HepG2 (cell line): Measurements from ENCODE around the gene TSPAN9. TPM values are rescaled to one million over a fixed set of nuclear protein-coding genes. Genes with fewer than 3 reads are reported as not detected.
A peak's percentile ranks its signal among the peaks of the same experiment; 100 is the strongest.

Experiments used
- CBX2 ChIP-seq, 2 experiments: fragments of 200-600 bp in 1 of 2; sonication (generic); formaldehyde crosslinking in 1 of 2; IDR thresholded peaks; 2 replicates each; pipeline versions ENCODE4 v1.7.0 to v1.8.1; 2018 to 2022; ENCODE audit warnings: low read depth in 2 of 2, low read length in 1 of 2, mild to moderate bottlenecking in 1 of 2, missing genetic modification reagents in 1 of 2
- ELF3 ChIP-seq: IDR thresholded peaks from 2 replicates; pipeline ENCODE4 v1.6.1; 2016; ENCODE audit warnings: missing genetic modification reagents, missing compliant biosample characterization
- FOXC1 ChIP-seq: sonication (generic); formaldehyde crosslinking; IDR thresholded peaks from 2 replicates; pipeline ENCODE4 v1.8.0; 2022; ENCODE audit warnings: mild to moderate bottlenecking, missing genetic modification reagents, borderline replicate concordance
- KAT8 ChIP-seq: IDR thresholded peaks from 2 replicates; pipeline ENCODE4 v1.6.1; 2016; ENCODE audit warnings: missing genetic modification reagents, missing compliant biosample characterization
- NFIC ChIP-seq: IDR thresholded peaks from 2 replicates; pipeline ENCODE4 v1.6.1; 2012; ENCODE audit warnings: mild to moderate bottlenecking, low read length, inconsistent platforms
- NONO ChIP-seq, 2 experiments: fragments of 450-650 bp in 1 of 2; sonication (generic) in 1 of 2; formaldehyde crosslinking in 1 of 2; IDR thresholded peaks in 1 of 2; conservative IDR thresholded peaks in 1 of 2; 2 replicates each; pipeline versions ENCODE4 v1.6.1 to v1.8.0; 2017 to 2022; ENCODE audit warnings: mild to moderate bottlenecking in 1 of 2, missing genetic modification reagents in 1 of 2, moderate library complexity in 1 of 2
- POLR2A ChIP-seq, 2 experiments: IDR thresholded peaks; 2 replicates each; pipeline ENCODE4 v1.6.1; 2011; ENCODE audit warnings: low read depth in 2 of 2, low read length in 2 of 2, mild to moderate bottlenecking in 1 of 2, moderate library complexity in 1 of 2; ENCODE audit not compliant: insufficient read depth in 1 of 2
- PPARG ChIP-seq: conservative IDR thresholded peaks from 2 replicates; pipeline ENCODE4 v1.6.1; 2016; ENCODE audit warnings: missing biosample characterization, missing genetic modification reagents
- ZNF10 ChIP-seq: sonication (generic); formaldehyde crosslinking; IDR thresholded peaks from 2 replicates; pipeline ENCODE4 v1.4.0; 2020; ENCODE audit warnings: mild to moderate bottlenecking, low read depth, missing genetic modification reagents, borderline replicate concordance
- ZNF253 ChIP-seq: sonication (generic); formaldehyde crosslinking; IDR thresholded peaks from 2 replicates; pipeline ENCODE4 v1.8.0; 2022; ENCODE audit warnings: mild to moderate bottlenecking, missing genetic modification reagents, borderline replicate concordance
- ZNF274 ChIP-seq: sonication (generic); formaldehyde crosslinking; IDR thresholded peaks from 2 replicates; pipeline ENCODE4 v1.5.1; 2020; ENCODE audit warnings: mild to moderate bottlenecking, missing genetic modification reagents
- ZNF496 ChIP-seq: sonication (generic); formaldehyde crosslinking; IDR thresholded peaks from 2 replicates; pipeline ENCODE4 v1.8.1; 2023; ENCODE audit warnings: mild to moderate bottlenecking, moderate library complexity, missing genetic modification reagents; ENCODE audit not compliant: insufficient replicate concordance
- polyA plus RNA-seq, 8 experiments: library from polyadenylated mRNA; depleted of rRNA in 3 of 8; stranded (reverse) in 7 of 8; unstranded in 1 of 8; fragments of >200 nt; fragmentation: Illumina TruSeq in 4 of 8; extraction: Trizol in 4 of 8; gene quantifications; 2 replicates each; pipeline versions ENCODE4 v1.2.1 to v1.2.3, GENCODE V29; 2011 to 2016; ENCODE audit warnings: low read depth in 4 of 8, missing spikeins in 1 of 8, mixed read lengths in 1 of 8; ENCODE audit not compliant: insufficient read depth in 1 of 8
- total RNA-seq, 5 experiments: library from RNA; depleted of rRNA; stranded (reverse); fragments of >200 nt; fragmentation: Illumina TruSeq; extraction: Trizol; gene quantifications; 2 replicates each; pipeline ENCODE4 v1.2.3, GENCODE V29; 2016; ENCODE audit warnings: low read depth in 1 of 5
- TF ChIP-seq, protein P1 (sequence below): sonication (generic); formaldehyde crosslinking; IDR thresholded peaks from 2 replicates; pipeline ENCODE4 v1.4.0; 2020; ENCODE audit warnings: missing genetic modification reagents, borderline replicate concordance
- TF ChIP-seq, protein P2 (sequence below): sonication (generic); formaldehyde crosslinking; IDR thresholded peaks from 2 replicates; pipeline ENCODE4 v1.8.1; 2023; ENCODE audit warnings: mild to moderate bottlenecking, missing genetic modification reagents, borderline replicate concordance
- TF ChIP-seq, protein P3 (sequence below): sonication (generic); formaldehyde crosslinking; IDR thresholded peaks from one replicate; pipeline ENCODE4 v1.5.1; 2020; ENCODE audit warnings: mild to moderate bottlenecking, missing genetic modification reagents; ENCODE audit errors: not compliant biosample characterization
- TF ChIP-seq, protein P4 (sequence below): sonication (generic); formaldehyde crosslinking; IDR thresholded peaks from 2 replicates; pipeline ENCODE4 v1.4.0; 2020; ENCODE audit warnings: missing genetic modification reagents

Gene TSPAN9
- total and polyA plus RNA-seq, 2 of the 13 experiments (the other 11 are each of a cell fraction or from before 2014, with no cell fraction given), result 18.1 to 42.3 TPM

DNA sequence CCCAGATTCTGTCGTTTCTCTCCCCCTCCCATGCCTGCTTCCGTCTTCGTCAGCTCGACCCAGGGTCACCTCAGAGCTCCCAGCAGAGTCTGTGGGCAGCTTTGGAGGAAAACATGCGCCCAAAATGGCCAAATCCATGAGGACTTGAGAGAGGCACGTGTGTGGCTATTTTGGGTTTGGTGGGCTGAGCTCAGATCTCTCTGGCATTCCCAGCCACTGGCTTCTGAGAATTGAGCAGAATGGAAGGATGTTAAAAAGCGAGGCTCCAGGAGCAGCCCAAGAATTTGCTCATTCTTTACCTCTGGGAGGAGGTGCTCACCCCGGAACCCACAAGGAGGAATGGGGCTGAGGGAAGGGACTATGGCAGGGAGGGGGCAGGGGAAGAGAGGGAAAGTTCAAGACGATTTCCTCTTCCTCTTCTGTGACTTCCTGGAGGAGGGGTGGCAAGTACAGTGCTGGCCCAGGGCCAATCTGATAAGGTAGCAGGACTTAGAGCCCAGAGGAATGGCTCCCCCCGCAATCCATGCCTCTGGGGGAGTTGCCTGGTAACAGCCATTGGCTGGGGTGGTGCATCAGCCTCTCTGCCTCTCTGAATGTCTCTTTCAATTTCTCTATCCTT, 20.1 kb downstream of the TSPAN9 start (continued):
- TF ChIP-seq, protein P1, sequence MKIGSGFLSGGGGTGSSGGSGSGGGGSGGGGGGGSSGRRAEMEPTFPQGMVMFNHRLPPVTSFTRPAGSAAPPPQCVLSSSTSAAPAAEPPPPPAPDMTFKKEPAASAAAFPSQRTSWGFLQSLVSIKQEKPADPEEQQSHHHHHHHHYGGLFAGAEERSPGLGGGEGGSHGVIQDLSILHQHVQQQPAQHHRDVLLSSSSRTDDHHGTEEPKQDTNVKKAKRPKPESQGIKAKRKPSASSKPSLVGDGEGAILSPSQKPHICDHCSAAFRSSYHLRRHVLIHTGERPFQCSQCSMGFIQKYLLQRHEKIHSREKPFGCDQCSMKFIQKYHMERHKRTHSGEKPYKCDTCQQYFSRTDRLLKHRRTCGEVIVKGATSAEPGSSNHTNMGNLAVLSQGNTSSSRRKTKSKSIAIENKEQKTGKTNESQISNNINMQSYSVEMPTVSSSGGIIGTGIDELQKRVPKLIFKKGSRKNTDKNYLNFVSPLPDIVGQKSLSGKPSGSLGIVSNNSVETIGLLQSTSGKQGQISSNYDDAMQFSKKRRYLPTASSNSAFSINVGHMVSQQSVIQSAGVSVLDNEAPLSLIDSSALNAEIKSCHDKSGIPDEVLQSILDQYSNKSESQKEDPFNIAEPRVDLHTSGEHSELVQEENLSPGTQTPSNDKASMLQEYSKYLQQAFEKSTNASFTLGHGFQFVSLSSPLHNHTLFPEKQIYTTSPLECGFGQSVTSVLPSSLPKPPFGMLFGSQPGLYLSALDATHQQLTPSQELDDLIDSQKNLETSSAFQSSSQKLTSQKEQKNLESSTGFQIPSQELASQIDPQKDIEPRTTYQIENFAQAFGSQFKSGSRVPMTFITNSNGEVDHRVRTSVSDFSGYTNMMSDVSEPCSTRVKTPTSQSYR (CRISPR knock-in tag), result peak; percentile 44; the same call in 1 of the 2 replicates
- TF ChIP-seq ELF3 (CRISPR knock-in tag) (peak; percentile 78), NFIC (no peak; the same call in 1 of the 2 replicates), POLR2A (IDR thresholded peaks at IDR 0.05; ENCODE audit: insufficient read depth in 1 of 2, low read depth in 2 of 2, low read length in 2 of 2) (no peak), NONO (IDR thresholded peaks at IDR 0.05) (no peak), NONO (CRISPR knock-in tag; conservative IDR thresholded peaks at IDR 0.05) (peak; percentile 32; the same call in 1 of the 2 replicates), ZNF496 (no peak), KAT8 (CRISPR knock-in tag) (peak; percentile 46; the same call in 1 of the 2 replicates), FOXC1 (CRISPR knock-in tag) (no peak), ZNF10 (no peak), PPARG (CRISPR knock-in tag) (0 out of 2 replicates have a peak, but pooled peaks have one; percentile 38), ZNF274 (CRISPR knock-in tag) (0 out of 2 replicates have a peak, but pooled peaks have one; percentile 20), ZNF253 (no peak), CBX2 (IDR thresholded peaks at IDR 0.05; ENCODE audit: low read depth, low read length) (no peak), CBX2 (CRISPR knock-in tag; IDR thresholded peaks at IDR 0.05; ENCODE audit: low read depth) (no peak)
- TF ChIP-seq, protein P2, sequence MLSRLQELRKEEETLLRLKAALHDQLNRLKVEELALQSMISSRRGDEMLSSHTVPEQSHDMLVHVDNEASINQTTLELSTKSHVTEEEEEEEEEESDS (CRISPR knock-in tag), result no peak
- TF ChIP-seq, protein P3, sequence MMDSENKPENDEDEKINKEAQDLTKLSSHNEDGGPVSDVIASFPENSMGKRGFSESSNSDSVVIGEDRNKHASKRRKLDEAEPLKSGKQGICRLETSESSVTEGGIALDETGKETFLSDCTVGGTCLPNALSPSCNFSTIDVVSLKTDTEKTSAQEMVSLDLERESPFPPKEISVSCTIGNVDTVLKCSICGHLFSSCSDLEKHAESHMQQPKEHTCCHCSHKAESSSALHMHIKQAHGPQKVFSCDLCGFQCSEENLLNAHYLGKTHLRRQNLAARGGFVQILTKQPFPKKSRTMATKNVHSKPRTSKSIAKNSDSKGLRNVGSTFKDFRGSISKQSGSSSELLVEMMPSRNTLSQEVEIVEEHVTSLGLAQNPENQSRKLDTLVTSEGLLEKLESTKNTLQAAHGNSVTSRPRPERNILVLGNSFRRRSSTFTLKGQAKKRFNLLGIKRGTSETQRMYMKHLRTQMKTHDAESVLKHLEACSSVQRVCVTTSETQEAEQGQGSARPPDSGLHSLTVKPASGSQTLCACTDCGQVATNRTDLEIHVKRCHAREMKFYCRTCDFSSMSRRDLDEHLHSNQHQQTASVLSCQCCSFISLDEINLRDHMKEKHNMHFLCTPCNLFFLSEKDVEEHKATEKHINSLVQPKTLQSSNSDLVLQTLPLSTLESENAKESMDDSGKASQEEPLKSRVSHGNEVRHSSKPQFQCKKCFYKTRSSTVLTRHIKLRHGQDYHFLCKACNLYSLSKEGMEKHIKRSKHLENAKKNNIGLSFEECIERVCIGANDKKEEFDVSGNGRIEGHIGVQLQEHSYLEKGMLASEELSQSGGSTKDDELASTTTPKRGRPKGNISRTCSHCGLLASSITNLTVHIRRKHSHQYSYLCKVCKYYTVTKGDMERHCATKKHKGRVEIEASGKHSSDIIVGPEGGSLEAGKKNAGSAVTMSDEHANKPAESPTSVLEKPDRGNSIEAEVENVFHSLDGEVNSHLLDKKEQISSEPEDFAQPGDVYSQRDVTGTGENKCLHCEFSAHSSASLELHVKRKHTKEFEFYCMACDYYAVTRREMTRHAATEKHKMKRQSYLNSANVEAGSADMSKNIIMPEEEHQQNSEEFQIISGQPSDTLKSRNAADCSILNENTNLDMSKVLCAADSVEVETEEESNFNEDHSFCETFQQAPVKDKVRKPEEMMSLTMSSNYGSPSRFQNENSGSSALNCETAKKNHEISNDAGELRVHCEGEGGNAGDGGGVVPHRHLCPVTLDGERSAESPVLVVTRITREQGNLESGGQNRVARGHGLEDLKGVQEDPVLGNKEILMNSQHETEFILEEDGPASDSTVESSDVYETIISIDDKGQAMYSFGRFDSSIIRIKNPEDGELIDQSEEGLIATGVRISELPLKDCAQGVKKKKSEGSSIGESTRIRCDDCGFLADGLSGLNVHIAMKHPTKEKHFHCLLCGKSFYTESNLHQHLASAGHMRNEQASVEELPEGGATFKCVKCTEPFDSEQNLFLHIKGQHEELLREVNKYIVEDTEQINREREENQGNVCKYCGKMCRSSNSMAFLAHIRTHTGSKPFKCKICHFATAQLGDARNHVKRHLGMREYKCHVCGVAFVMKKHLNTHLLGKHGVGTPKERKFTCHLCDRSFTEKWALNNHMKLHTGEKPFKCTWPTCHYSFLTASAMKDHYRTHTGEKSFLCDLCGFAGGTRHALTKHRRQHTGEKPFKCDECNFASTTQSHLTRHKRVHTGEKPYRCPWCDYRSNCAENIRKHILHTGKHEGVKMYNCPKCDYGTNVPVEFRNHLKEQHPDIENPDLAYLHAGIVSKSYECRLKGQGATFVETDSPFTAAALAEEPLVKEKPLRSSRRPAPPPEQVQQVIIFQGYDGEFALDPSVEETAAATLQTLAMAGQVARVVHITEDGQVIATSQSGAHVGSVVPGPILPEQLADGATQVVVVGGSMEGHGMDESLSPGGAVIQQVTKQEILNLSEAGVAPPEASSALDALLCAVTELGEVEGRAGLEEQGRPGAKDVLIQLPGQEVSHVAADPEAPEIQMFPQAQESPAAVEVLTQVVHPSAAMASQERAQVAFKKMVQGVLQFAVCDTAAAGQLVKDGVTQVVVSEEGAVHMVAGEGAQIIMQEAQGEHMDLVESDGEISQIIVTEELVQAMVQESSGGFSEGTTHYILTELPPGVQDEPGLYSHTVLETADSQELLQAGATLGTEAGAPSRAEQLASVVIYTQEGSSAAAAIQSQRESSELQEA, result peak; percentile 6
- TF ChIP-seq, protein P4, sequence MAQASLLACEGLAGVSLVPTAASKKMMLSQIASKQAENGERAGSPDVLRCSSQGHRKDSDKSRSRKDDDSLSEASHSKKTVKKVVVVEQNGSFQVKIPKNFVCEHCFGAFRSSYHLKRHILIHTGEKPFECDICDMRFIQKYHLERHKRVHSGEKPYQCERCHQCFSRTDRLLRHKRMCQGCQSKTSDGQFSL (CRISPR knock-in tag), result no peak
